Retinal pigment epithelial cell (primary cell): ENCODE measurements around the gene MED14.

Experiments
- DNase-seq: peaks from one replicate; pipeline ENCODE4 v3.0.0-alpha.2; 2010; ENCODE audit warnings: low read depth
- H3K4me3 ChIP-seq: 2 replicates; pipeline ENCODE4 v1.5.1; 2011; ENCODE audit warnings: mild to moderate bottlenecking, low read length, control low read depth, moderate library complexity
- CTCF ChIP-seq: conservative IDR thresholded peaks from 2 replicates; pipeline ENCODE4 v1.5.1; 2011; ENCODE audit warnings: low read depth, low read length, control low read depth, inconsistent platforms

The MED14 gene

DNA sequence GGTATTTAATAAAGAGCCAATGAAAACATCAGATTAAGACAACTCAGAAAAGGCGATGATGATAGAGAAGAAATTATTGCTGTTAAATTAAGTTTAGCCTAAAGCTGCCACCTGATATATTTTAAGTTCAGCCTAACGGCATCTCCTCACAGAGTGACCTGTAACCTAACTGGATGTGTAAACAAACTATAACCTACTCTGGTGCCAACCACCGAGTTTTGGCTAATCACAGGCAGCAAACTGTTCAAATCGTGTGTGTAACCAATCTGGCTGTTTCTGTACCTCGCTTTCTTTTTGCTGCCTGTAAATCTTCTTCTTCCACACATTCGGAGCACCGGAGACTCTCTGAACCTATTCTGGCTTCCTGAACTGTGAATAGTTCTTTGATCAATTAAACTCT is 37.8 kb upstream of the MED14 start:
- H3K4me3 ChIP-seq = no peak overlapping the region
- no peak for TF ChIP-seq CTCF
- no peak for DNase-seq

- DNase-seq = no peak
- no peak for TF ChIP-seq CTCF
- no peak overlapping the region for H3K4me3 ChIP-seq
These were observed 36.9 kb upstream of the MED14 start for GRCh38 chrX:40772290-40772689.

DNA sequence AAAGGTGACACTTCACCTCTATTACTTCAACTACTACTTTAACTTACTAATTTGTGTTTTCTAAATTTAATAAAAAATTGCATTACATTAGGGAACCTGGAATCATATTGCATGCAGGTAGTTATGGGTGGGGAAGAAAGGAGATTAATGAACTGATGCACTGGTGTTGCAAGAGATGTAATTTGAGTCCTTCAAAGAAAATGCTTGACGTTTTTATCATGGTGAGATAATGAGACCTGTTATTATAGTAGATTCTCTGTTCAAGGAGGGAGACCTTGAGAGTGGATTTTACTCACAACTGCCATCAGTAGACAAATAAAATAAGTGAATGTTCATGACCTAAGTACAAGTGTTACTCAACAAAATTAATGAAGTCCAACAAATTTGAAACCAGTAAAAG is 26.4 kb upstream of the MED14 start:
- H3K4me3 ChIP-seq = no peak overlapping the region
- no peak for TF ChIP-seq CTCF
- no peak for DNase-seq

DNA sequence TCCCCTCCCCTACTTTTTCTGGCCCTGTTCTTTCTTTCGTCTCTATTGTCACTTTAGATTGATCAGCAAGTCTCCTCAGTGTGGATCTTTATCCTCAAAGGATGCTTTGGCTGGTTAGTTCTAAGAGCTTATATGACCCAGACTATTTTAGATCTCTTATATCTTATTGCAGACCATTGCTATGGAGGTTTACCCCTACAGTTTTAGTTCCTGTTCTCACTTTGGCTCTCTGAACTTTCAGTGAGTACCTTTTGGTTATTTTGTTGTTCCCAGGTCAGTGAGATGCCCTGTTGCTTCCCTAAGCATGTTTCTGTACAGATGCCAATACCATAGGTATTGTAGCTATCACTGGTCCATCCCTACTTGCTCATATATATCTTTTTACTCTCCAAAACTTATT is 24.0 kb upstream of the MED14 start:
- H3K4me3 ChIP-seq = no peak overlapping the region
- no peak for DNase-seq

GRCh38 chrX:40757058-40757457 is 21.7 kb upstream of the MED14 start:
- DNase-seq = no peak
- TF ChIP-seq CTCF = no peak
- H3K4me3 ChIP-seq = no peak overlapping the region

More for the DNA sequence above, 24.0 kb upstream of the MED14 start:
- no peak for TF ChIP-seq CTCF

- no peak for TF ChIP-seq CTCF
- H3K4me3 ChIP-seq = no peak overlapping the region
- no peak for DNase-seq
These were observed 20.2 kb upstream of the MED14 start for GRCh38 chrX:40755291-40756249.
